Measurements from ENCODE around the gene TRPT1. TPM values are rescaled to one million over a fixed set of nuclear protein-coding genes. Genes with fewer than 3 reads are reported as not detected.
A peak's percentile ranks its signal among the peaks of the same experiment; 100 is the strongest.

Gene TRPT1
- total RNA-seq, 2 experiments from 2014 or later: 33.7 to 41.5 TPM

DNA sequence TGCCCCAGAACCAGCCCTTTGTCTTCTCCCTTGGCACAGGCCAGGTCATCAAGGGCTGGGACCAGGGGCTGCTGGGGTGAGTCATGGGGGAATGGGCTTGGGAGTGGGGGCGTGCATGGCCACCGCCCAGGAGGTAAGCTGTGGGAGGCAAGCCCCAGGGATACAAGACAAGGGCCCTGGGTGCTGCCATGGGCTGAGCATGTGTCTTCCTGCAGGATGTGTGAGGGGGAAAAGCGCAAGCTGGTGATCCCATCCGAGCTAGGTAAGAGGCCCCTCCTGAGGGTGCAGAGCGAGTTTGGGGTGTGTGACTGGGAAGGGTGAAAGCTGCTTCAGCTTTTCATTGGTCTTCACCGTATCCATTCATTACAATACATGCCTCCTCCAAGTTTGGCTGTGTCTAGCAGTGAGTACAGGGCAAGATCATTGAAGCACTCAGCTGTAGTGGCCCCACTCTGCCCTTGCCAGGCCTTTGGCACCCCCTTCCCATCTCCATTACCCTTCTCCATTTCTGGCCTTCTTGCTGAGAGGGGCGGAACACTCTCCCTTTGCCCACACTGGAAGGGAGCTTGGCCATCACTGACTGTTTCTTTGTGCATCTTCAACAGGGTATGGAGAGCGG lies 17.4 kb upstream of the TRPT1 start:
- ChIA-PET CTCF (interaction anchor here (0.9 to 4.6 kb wide), 7 partner anchors 8 to 75 kb away, joined by 3 to 35 read pairs (median 8); partner anchors contain the start of genes CATSPERZ, FERMT3, NUDT22 and PLCB3), POLR2A (interaction anchor here (0.7 to 10.0 kb wide), 13 partner anchors 7 to 117 kb away, joined by 3 to 132 read pairs (median 7); partner anchors contain the start of genes BAD, FERMT3, NUDT22 and PLCB3)
- DNase-seq (no peak), ATAC-seq (no peak)
- H3K4me1 Mint-ChIP-seq (ENCODE audit: low read depth): peaks cover 38% of the 10 kb centered on the region
- no peaks in the 10 kb centered on the region for H3K27me3 Mint-ChIP-seq
- intact Hi-C loops (cut with micrococcal nuclease): loop anchor here (10.0 kb wide), 1 partner anchor 61 kb away; the partner anchor contains the start of genes CATSPERZ and ESRRA
- peak overlapping the region; percentile 45 for H3K27ac Mint-ChIP-seq
- TF ChIP-seq, protein P1, sequence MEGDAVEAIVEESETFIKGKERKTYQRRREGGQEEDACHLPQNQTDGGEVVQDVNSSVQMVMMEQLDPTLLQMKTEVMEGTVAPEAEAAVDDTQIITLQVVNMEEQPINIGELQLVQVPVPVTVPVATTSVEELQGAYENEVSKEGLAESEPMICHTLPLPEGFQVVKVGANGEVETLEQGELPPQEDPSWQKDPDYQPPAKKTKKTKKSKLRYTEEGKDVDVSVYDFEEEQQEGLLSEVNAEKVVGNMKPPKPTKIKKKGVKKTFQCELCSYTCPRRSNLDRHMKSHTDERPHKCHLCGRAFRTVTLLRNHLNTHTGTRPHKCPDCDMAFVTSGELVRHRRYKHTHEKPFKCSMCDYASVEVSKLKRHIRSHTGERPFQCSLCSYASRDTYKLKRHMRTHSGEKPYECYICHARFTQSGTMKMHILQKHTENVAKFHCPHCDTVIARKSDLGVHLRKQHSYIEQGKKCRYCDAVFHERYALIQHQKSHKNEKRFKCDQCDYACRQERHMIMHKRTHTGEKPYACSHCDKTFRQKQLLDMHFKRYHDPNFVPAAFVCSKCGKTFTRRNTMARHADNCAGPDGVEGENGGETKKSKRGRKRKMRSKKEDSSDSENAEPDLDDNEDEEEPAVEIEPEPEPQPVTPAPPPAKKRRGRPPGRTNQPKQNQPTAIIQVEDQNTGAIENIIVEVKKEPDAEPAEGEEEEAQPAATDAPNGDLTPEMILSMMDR (IDR thresholded peaks at IDR 0.05): no peak
- H3K9me3 Mint-ChIP-seq: no peaks in the 10 kb centered on the region
- peaks cover 37% of the 10 kb centered on the region for H3K36me3 Mint-ChIP-seq (ENCODE audit: low read depth)
- H3K4me3 Mint-ChIP-seq: peak overlapping the region; percentile 93

DNA sequence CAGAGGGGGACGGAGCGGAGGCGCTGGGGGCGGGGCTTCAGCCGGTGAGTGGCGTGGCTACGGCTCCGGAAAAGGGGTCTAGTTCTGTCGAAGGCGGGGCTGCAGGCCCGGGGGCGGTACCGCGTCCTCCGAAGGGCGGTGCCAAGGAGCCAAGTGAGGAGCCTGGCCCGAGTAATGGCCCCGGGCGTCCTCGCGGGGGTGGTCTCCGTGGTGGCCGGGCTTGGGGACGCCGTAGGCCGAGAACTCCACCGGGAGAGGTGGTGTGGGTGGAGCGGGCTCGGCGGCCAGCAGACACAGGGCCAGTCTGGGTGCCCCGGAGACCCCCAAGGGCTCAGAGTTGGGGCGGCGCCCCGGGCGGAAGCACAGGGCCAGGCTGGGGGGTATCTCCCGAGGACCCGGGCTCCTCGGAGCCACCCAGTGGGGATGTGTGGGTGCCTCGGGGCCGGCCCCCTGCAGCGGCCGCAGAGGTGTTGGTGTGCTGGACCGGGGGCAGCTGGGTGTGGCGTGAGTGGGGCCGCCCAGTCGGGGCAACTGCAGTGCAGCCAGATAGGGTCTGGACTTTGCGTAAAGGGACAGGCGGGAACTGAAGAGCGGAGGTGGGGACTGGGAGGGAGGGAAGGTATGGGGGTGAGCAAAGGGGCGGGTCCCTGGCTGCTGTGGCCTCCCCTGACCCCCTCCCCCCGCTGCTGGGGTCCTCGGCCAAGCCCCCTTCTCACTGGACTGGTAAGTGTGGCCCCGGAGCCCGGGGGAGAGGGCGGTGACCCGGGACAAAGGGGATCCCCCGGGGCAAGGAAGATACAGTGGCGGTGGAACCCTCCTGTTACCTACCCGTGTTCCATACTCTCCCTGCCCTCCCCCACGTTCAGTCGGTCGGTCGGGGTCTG lies 15.7 kb upstream of the TRPT1 start:
- H3K27ac Mint-ChIP-seq: peak overlapping the region; percentile 98
- intact Hi-C loops (cut with micrococcal nuclease): loop anchor here (10.0 kb wide), 1 partner anchor 63 kb away; the partner anchor contains the start of genes CATSPERZ and ESRRA
- CTCF ChIA-PET: interaction anchor here (0.7 to 2.0 kb wide), 6 partner anchors 9 to 76 kb away, joined by 3 to 12 read pairs (median 4); partner anchors contain the start of genes PLCB3, PRDX5 and TRMT112
- peak; percentile 7 for ATAC-seq
- H3K36me3 Mint-ChIP-seq (ENCODE audit: low read depth): peaks cover 48% of the 10 kb centered on the region
- H3K27me3 Mint-ChIP-seq: no peaks in the 10 kb centered on the region
- POLR2A ChIA-PET: interaction anchor here (0.5 to 6.6 kb wide), 14 partner anchors 9 to 76 kb away, joined by 3 to 61 read pairs (median 6); partner anchors contain the start of genes BAD, DNAJC4, ESRRA and FERMT3
- no peaks in the 10 kb centered on the region for H3K9me3 Mint-ChIP-seq
- peaks cover 41% of the 10 kb centered on the region for H3K4me1 Mint-ChIP-seq (ENCODE audit: low read depth)
- DNase-seq: peak; percentile 100
- H3K4me3 Mint-ChIP-seq: peak overlapping the region; percentile 93
- TF ChIP-seq, protein P1 (IDR thresholded peaks at IDR 0.05): no peak

DNA sequence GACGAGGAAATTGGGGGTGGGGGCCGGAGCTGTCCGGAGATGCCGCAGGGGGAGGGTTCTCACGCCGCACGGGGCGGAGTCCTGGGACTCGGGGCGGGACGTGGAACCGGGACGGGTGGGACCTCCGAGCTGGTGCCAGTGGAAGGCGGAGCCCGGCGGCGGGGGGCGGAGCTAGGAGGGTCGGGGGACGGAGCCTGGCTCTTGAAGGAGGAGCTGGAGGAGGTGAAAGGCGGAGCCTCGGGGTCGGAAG lies 15.2 kb upstream of the TRPT1 start:
- intact Hi-C loops (cut with micrococcal nuclease): loop anchor here (10.0 kb wide), 1 partner anchor 64 kb away; the partner anchor contains the start of genes CATSPERZ and ESRRA
- H3K27ac Mint-ChIP-seq: peak overlapping the region; percentile 98
- H3K36me3 Mint-ChIP-seq (ENCODE audit: low read depth): peaks cover 48% of the 10 kb centered on the region
- H3K9me3 Mint-ChIP-seq: no peaks in the 10 kb centered on the region
- peak overlapping the region; percentile 93 for H3K4me3 Mint-ChIP-seq
- ATAC-seq (peak; percentile 86), DNase-seq (no peak)
- CTCF ChIA-PET: interaction anchor here (0.7 to 0.9 kb wide), 5 partner anchors 9 to 77 kb away, joined by 3 to 4 read pairs (median 4); partner anchors contain the start of genes PRDX5 and TRMT112
- POLR2A ChIA-PET: interaction anchor here (0.8 to 5.4 kb wide), 9 partner anchors 9 to 76 kb away, joined by 3 to 41 read pairs (median 6); partner anchors contain the start of genes DNAJC4, ESRRA, NUDT22 and PLCB3
- TF ChIP-seq, protein P1 (IDR thresholded peaks at IDR 0.05): no peak
- H3K4me1 Mint-ChIP-seq (ENCODE audit: low read depth): peaks cover 41% of the 10 kb centered on the region
- no peaks in the 10 kb centered on the region for H3K27me3 Mint-ChIP-seq

DNA sequence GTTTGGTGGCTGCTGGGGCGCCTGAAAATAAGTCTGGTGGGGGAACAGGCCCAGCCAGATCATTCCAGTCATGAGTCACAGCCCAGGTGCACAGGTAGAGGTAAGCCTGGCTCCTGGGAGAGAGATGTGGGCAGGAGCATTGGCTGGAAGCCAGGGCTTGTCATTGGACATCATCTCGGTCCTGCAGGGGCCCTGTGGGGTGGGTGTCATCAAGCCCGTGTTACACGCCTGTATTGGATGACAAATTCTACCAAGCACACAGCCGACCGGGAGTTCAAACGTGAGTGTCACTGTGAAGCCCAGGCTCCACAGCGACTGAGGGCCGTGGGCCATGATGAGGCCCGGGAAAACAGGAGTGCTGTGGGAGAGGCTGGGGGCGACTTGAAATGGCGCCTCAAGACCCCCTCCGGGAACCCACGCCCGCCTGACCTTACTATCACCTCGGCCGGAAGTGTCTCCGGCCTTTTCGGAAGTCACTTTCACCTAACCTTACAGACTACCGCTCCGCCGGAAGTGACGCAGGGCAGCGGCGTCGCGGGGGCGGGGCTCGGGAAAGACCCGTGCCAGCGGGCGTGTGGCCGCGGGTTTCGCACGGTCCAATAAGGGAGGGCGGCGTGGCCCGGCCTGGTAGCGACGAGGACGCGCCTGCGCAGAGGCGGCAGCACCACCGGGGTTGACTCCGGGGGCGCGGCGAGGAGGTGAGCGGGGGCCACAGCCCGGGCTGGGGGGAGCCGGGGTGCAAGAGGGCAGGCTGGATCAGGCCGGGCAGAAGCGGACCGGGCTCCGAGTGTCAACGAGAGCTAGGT lies 14.7 kb upstream of the TRPT1 start, which contains the start of gene FKBP2:
Gene FKBP2, plus strand, starts transcription at position 661 of the 806 bp plus-strand sequence. CDS start 1,293 bp downstream, outside the sequence.
- H3K9me3 Mint-ChIP-seq: no peaks in the 10 kb centered on the region
- peaks cover 45% of the 10 kb centered on the region for H3K36me3 Mint-ChIP-seq (ENCODE audit: low read depth)
- peaks cover 44% of the 10 kb centered on the region for H3K4me1 Mint-ChIP-seq (ENCODE audit: low read depth)
- ChIA-PET POLR2A (interaction anchor here (0.7 to 5.4 kb wide), 17 partner anchors 9 to 76 kb away, joined by 3 to 41 read pairs (median 4); partner anchors contain the start of genes DNAJC4, ESRRA, FERMT3 and NUDT22), CTCF (interaction anchor here (0.7 to 0.9 kb wide), 5 partner anchors 10 to 77 kb away, joined by 3 to 4 read pairs (median 4); partner anchors contain the start of genes PRDX5 and TRMT112)
- TF ChIP-seq, protein P1 (IDR thresholded peaks at IDR 0.05): no peak
- H3K4me3 Mint-ChIP-seq: peak within 1 kb of the TSS; percentile 93
- peak; percentile 64 for ATAC-seq
- H3K27ac Mint-ChIP-seq: peak within 1 kb of the TSS; percentile 98
- DNase-seq: peak; percentile 98
- no peaks in the 10 kb centered on the region for H3K27me3 Mint-ChIP-seq
- intact Hi-C loops (cut with micrococcal nuclease): loop anchor here (10.0 kb wide), 1 partner anchor 64 kb away; the partner anchor contains the start of genes CATSPERZ and ESRRA

Measured in activated CD8-positive, alpha-beta T cell treated with anti-CD3 and anti-CD28 coated beads for 36 hours (primary cell).